ENCODE data around the gene SYVN1. TPM values are rescaled to one million over a fixed set of nuclear protein-coding genes. Genes with fewer than 3 reads are reported as not detected.

Gene SYVN1
- total RNA-seq, 2 donors from 2014 or later: 73.1 to 78.0 TPM

DNA sequence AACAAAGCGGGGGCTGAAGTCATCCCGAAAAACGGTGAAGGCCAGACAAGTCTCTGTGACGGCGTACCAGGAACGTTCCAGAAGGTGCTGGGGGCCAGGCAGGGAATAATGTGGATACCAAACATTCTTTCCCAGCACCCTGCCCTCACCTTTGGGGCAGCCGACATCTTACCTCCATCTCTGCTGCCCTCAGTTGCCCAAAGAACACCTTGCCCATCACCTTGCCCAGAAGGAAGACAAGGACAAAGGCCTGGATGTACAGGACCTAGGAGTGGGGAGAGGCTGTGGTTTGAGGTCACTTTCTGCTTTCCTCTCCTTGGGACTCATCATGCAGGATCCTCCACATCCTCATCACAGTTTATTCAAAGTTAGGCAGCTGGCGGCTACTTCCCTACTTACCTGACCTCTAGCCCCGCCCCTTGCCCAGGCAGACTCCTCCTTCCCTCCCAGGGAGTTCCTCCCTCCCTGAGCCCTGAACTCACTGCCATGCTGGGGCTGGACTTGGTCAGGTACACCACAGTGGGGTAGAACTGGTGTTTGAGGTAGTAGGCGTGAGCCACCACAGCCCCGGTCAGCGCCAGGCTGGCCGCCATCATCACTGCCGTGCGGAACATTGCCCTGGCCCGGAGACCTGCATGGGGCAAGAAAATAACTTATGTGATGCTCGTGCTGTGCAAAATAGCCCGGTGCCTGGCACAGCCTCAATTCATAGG, 1.2 kb downstream of the SYVN1 start:
- Histone ChIP-seq H3K36me3 (peaks cover 41% of the 10 kb centered on the region), H3K9me3 (no peaks in the 10 kb centered on the region), H3K4me3 (peak overlapping the region; percentile 81), H3K27me3 (replicated peaks; ENCODE audit: insufficient read depth) (no peaks in the 10 kb centered on the region), H3K4me1 (ENCODE audit: control insufficient read depth in 1 of 2, low read depth in 2 of 2) (peaks cover 15 to 31% of the 10 kb centered on the region in 2 donors), H3K27ac (peak overlapping the region; percentile 94 to 100)
- DNase-seq (ENCODE audit: low spot score) (no peak), ATAC-seq (ENCODE audit: insufficient number of reproducible peaks, low FRiP score, low read depth) (no peak)
- TF ChIP-seq, protein P1, sequence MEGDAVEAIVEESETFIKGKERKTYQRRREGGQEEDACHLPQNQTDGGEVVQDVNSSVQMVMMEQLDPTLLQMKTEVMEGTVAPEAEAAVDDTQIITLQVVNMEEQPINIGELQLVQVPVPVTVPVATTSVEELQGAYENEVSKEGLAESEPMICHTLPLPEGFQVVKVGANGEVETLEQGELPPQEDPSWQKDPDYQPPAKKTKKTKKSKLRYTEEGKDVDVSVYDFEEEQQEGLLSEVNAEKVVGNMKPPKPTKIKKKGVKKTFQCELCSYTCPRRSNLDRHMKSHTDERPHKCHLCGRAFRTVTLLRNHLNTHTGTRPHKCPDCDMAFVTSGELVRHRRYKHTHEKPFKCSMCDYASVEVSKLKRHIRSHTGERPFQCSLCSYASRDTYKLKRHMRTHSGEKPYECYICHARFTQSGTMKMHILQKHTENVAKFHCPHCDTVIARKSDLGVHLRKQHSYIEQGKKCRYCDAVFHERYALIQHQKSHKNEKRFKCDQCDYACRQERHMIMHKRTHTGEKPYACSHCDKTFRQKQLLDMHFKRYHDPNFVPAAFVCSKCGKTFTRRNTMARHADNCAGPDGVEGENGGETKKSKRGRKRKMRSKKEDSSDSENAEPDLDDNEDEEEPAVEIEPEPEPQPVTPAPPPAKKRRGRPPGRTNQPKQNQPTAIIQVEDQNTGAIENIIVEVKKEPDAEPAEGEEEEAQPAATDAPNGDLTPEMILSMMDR (IDR thresholded peaks at IDR 0.05): no peak

DNA sequence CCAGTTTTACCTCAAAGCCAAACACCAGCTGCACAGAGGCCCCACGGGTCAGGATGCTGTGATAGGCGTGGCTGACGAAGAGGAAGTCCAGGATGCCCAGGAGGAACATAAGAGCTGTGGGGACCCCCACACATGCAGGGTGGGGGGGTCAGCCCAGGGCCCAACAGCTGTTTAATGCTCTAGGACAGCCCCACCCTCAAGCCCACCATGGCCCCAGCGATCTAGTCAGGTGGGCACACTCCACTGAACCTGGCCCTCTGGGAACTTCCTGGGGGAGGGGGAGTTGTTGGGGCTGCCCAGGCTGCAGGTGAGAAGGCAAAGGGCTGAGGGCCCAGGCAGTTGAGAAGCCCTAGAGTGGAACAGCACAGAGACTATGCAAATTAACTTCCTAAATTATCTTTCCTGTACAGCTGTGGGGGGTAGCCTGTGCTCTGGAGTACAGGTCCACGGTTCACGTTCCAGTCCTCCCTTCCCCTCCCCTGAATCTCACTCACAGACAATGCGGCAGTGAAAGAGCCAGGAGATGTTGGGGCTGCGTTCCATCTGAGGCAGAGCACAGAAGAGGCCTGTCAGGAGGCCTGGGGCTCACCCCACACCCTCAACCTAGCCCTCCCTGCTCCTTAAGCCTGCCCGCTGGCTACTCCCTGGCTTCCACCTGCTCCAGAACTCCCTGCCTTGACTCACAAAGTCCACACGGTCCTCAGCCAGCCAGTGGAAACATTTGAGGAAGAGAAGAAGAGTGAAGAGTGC, 1.9 kb downstream of the SYVN1 start:
- peaks cover 15 to 31% of the 10 kb centered on the region in 2 donors for H3K4me1 ChIP-seq (ENCODE audit: control insufficient read depth in 1 of 2, low read depth in 2 of 2)
- H3K4me3 ChIP-seq: peak overlapping the region; percentile 81
- no peak for DNase-seq (ENCODE audit: low spot score)
- H3K27ac ChIP-seq: no peak overlapping the region
- H3K27me3 ChIP-seq (replicated peaks; ENCODE audit: insufficient read depth): no peaks in the 10 kb centered on the region
- no peaks in the 10 kb centered on the region for H3K9me3 ChIP-seq
- H3K36me3 ChIP-seq: peaks cover 48% of the 10 kb centered on the region
- TF ChIP-seq, protein P1 (IDR thresholded peaks at IDR 0.05): no peak
- ATAC-seq (ENCODE audit: insufficient number of reproducible peaks, low FRiP score, low read depth): no peak

DNA sequence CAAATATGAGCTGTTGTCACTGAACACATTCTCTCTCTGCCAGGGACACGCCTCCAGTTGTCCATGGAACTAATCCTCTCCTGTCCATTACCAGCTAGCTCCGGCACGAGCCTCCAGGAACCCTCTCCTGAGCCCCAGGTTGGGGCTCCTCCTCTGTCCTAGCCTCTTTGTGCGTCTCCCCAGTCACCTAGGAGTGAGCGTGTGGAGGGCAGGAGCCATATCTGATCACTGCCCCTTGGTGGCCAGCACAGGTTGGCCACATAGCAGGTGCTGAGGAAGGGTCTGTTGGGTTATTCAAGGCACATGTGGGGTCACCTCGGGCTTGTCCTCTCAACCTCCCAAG, 2.5 kb downstream of the SYVN1 start:
- Histone ChIP-seq H3K27ac (no peak overlapping the region), H3K27me3 (replicated peaks; ENCODE audit: insufficient read depth) (no peaks in the 10 kb centered on the region), H3K4me3 (no peak overlapping the region), H3K9me3 (no peaks in the 10 kb centered on the region), H3K4me1 (ENCODE audit: control insufficient read depth in 1 of 2, low read depth in 2 of 2) (peaks cover 15 to 31% of the 10 kb centered on the region in 2 donors), H3K36me3 (peaks cover 53% of the 10 kb centered on the region)
- ATAC-seq (ENCODE audit: insufficient number of reproducible peaks, low FRiP score, low read depth): no peak
- TF ChIP-seq, protein P1 (IDR thresholded peaks at IDR 0.05): no peak
- DNase-seq (ENCODE audit: low spot score): no peak

DNA sequence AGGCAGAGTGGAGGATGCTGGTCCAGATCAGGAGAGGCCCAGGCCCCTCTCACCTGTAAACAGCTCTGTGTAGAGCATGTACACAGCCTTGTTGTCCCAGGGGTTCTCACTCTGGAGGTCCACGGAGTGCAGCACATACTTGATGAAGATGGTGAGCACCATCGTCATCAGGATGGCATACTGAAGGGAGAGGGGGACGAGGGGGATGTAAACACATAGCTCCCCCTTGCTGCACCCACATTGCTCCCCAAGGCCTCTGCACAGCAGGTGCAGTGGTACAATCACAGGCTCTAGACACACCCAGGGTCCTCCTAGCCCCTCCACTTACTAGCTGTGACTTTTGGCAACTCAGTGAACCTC, 2.9 kb downstream of the SYVN1 start:
- no peaks in the 10 kb centered on the region for H3K27me3 ChIP-seq (replicated peaks; ENCODE audit: insufficient read depth)
- no peak overlapping the region for H3K4me3 ChIP-seq
- no peak overlapping the region for H3K27ac ChIP-seq
- peaks cover 57% of the 10 kb centered on the region for H3K36me3 ChIP-seq
- H3K4me1 ChIP-seq (ENCODE audit: control insufficient read depth in 1 of 2, low read depth in 2 of 2): peaks cover 15 to 31% of the 10 kb centered on the region in 2 donors
- ATAC-seq (ENCODE audit: insufficient number of reproducible peaks, low FRiP score, low read depth): no peak
- no peaks in the 10 kb centered on the region for H3K9me3 ChIP-seq
- TF ChIP-seq, protein P1 (IDR thresholded peaks at IDR 0.05): no peak
- DNase-seq (ENCODE audit: low spot score): no peak

DNA sequence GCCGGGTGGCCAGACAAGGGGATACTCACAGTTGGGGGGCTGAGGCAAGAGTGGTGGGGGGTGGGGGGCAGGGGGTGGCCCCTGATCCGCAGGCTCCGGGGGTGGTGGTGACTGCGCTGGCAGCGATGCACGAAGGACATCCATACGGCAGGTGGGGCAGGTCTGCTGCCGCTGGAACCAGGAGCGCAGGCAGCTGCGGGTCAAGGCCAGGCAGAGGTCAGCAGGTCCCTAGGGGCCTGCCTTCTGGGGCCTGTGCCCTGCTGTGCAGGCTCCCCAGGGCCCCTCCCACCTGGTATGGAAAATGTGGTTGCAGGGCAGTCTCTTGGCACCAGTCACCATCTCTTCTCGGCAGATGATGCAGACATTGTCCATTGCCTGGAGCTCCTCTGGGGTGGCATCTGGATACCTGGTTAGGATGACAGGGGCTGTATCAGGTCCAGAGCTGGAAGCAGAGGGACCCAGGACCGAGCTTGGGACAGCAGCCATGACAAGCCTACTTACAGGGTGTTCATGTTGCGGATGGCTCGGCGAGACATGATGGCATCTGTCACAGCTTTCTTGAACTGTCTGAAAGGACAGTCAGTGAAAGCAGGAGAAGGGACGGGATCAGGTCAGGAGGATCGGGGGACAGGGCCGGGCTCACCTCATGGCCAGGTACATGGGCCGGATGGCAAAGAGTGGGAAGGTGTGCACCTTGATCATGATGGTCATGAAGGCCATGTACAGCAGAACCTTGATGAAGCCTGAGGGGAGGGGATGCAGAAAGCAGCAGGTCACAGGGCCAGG, 3.5 kb downstream of the SYVN1 start:
- TF ChIP-seq, protein P1 (IDR thresholded peaks at IDR 0.05): no peak
- DNase-seq (ENCODE audit: low spot score): no peak
- H3K4me1 ChIP-seq (ENCODE audit: control insufficient read depth in 1 of 2, low read depth in 2 of 2): peaks cover 15 to 27% of the 10 kb centered on the region in 2 donors
- H3K9me3 ChIP-seq: no peaks in the 10 kb centered on the region
- no peak overlapping the region for H3K27ac ChIP-seq
- no peak overlapping the region for H3K4me3 ChIP-seq
- peaks cover 63% of the 10 kb centered on the region for H3K36me3 ChIP-seq
- ATAC-seq (ENCODE audit: insufficient number of reproducible peaks, low FRiP score, low read depth): no peak
- no peaks in the 10 kb centered on the region for H3K27me3 ChIP-seq (replicated peaks; ENCODE audit: insufficient read depth)

Measured in thoracic aorta (tissue), 2 donors.